NCI-H460 (cell line): ENCODE results near the gene YIF1B. TPM values are rescaled to one million over a fixed set of nuclear protein-coding genes. Genes with fewer than 3 reads are reported as not detected.
A peak's percentile ranks its signal among the peaks of the same experiment; 100 is the strongest.

Source experiments
- DNase-seq: peaks from one replicate; pipeline ENCODE4 v3.0.0-alpha.2; 2016; ENCODE audit warnings: low read depth; ENCODE audit errors: extremely low read depth
- total RNA-seq: library from RNA; depleted of rRNA; stranded (reverse); fragments of >200 nt; shearing (Covaris generic); gene quantifications from 2 replicates; pipeline ENCODE4 v1.2.3, GENCODE V29; 2014

The YIF1B gene
- total RNA-seq, 1 experiment from 2014 or later = 35.9 TPM

- DNase-seq = no peak
Measured at GRCh38 chr19:38306236-38306635, 9.5 kb downstream of the YIF1B start.

GRCh38 chr19:38304866-38305429, 10.8 kb downstream of the YIF1B start:
- DNase-seq = peak; percentile 93

GRCh38 chr19:38304352-38304865, 11.3 kb downstream of the YIF1B start:
- no peak for DNase-seq

DNA sequence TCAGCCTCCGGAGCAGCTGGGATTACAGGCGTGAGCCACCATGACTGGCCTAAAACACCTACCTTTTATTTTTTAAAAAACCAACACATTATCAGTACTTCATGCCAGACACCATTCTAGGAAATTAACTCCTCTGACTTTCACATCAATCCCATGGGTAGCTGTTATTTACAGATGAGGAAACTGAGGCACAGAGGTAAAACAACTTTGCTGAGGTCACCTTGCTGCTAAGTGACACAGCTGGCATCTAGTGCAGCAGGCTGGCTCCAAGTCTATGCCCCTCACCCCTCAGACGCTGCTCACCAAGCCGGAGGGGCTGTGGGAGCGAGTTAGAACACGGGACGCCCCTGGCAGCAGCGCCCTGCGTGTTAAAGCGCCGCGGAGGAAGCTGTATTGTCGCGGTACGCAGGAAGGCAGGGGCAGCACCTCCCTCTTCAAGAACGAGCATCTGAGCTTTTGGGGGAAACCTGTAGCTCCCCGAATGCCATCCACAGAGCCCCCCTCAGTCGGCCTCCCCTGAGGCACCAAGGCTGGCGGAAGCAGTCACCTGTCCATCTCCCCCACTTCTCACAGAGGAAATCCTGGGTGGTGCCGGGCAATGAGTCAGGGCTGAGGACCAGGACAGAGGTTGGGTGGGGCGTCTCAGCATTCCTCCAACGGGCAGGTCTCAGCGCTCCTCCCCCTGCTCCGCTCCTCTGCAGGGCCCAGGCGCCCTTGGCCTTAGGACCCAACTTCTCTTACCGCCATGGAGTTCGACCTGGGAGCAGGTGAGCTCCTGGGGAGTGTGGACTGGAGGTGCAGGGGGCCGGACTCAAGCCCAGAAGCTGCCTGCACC, 12.0 kb downstream of the YIF1B start, which contains the start of gene C19orf33:
C19orf33 (plus strand) TSS at position 735 of the 835 bp plus-strand sequence; CDS start at position 746, 11 bp downstream.
- DNase-seq = peak; percentile 78

DNA sequence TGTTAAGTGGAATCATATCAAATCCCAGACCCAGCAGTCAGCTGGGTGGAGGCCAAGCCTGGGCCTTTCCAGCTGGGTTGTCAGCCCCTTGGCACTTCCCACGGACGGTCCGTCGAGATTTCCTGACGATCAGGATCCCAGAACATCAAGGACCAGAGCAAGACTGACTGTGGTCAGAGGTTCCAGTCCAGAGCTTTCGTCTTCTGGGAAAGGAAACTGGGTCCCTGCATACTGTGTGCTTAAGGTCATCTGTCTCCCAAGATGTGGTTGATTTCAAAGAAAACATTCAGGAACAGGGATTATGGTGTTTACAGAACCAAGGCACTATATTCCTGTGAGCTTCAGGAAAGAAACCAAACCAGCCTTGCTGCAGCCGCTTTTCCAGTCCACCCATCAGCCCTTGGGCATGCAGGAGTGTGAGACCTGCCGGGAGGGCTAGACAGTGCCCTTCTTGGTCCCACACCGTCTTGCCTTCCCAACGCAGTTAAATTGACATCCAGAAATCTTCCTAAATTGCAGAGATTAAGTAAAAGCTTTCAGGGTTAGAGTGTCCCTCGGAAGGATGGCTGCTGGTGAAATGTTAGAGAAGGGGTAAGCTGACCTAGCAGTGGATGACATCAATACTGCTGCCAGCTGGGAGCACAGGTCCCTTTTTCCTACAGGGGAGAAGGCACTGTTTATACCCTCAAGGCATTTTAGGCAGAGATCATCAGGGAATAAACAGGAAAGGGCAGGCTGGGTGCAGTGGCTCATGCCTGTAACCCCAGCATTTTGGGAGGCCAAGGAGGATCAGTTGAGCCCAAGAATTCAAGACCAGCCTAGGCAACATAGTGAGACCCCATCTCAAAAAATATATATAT, 16.7 kb downstream of the YIF1B start:
- DNase-seq = no peak

GRCh38 chr19:38294090-38294489, 21.7 kb downstream of the YIF1B start:
- no peak for DNase-seq

- no peak for DNase-seq
Measured at GRCh38 chr19:38293281-38293680, 22.5 kb downstream of the YIF1B start.

DNA sequence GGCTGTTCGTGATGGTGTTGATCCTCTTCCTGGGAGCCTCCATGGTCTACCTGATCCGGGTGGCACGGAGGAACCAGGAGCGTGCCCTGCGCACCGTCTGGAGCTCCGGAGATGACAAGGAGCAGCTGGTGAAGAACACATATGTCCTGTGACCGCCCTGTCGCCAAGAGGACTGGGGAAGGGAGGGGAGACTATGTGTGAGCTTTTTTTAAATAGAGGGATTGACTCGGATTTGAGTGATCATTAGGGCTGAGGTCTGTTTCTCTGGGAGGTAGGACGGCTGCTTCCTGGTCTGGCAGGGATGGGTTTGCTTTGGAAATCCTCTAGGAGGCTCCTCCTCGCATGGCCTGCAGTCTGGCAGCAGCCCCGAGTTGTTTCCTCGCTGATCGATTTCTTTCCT, 23.9 kb downstream of the YIF1B start:
- no peak for DNase-seq

GRCh38 chr19:38290631-38291147, 25.1 kb downstream of the YIF1B start:
- no peak for DNase-seq

DNA sequence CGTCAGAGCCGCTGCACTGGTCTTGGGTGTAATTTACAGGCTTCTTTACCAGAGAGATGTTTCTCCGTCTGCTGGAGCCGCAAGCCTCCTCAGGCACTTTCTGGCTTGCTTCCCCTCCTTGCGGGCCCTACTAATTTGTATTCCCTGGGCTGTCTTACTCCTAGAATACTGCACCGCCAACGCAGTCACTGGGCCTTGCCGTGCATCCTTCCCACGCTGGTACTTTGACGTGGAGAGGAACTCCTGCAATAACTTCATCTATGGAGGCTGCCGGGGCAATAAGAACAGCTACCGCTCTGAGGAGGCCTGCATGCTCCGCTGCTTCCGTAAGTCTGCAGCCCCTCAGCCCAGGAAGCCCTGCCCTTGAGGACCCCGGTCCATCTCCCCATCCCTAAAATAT, 25.8 kb downstream of the YIF1B start:
- no peak for DNase-seq

DNA sequence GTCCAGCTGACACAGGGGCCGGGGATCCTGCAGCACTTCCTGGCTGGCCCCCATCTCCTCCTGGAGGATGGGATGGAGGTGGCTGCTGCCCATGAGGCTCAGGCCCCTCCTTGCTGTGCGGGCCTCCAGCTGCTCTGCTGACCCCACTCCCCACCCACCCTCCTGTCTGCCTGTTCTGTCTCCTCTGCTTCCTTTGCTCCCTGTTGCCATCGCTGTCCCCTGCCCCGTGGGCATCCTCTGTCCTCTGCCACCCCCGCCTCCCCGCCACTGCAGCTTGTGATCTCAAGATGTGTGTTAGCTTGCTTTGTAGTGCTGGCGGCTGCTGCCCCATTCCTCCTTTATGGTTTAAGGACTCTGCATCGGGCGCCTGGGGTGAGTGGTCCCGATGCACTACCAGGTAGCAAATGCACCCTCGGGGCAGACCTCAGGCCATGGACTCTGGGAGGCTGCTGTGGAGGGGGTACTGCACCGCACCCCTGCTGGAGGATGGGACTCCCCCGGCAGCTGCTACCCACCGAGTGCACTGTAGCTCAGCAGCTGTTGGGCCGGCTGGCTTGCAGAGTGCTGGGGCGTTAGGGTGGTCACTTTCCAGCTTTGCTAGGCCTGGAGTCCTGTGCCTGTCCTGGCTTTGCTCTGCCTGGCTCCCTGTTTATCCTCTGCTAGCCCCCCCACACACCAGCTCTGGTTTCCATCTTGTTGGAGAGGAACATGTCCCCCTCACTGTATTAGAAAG, 27.5 kb downstream of the YIF1B start:
- DNase-seq = no peak

GRCh38 chr19:38287604-38288003, 28.1 kb downstream of the YIF1B start:
- DNase-seq = no peak

DNA sequence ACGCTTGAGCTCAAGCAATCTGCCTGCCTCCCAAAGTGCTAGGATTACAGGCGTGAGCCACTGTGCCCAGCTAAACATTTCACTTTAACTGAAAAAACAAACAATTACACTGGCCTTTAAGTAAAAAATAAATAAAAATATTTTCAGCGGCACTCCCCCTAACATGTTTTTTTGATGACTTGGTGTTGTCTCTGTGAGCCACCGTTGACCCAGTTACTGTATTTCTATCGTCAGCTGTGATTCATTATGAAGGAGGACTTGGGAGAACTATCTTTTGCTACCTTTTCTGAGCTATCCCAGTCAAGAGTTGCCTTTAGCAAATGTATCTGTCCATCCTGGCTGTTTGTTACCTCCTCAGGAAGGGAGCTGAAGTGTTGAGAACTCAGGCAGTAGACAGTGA, 30.2 kb downstream of the YIF1B start:
- no peak for DNase-seq

GRCh38 chr19:38284422-38284821, 31.3 kb downstream of the YIF1B start:
- DNase-seq = no peak

DNA sequence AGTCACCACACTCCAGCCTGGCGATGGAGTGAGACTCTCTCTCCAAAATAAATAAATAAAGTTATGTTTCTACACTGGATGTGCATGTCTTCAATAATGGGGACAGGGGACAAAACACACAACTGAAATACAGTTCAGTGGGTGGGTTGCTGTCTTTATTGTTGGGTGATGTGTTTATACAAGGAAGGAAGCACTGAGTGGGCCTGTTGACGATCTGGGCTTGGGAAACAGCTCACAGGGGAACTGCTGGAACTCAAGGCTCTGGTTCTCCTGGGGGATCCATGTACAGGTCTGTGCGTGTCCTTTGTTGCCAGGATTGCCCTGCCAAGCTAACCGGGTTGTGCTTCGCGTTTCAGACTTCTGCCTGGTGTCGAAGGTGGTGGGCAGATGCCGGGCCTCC, 32.5 kb downstream of the YIF1B start:
- no peak for DNase-seq

DNA sequence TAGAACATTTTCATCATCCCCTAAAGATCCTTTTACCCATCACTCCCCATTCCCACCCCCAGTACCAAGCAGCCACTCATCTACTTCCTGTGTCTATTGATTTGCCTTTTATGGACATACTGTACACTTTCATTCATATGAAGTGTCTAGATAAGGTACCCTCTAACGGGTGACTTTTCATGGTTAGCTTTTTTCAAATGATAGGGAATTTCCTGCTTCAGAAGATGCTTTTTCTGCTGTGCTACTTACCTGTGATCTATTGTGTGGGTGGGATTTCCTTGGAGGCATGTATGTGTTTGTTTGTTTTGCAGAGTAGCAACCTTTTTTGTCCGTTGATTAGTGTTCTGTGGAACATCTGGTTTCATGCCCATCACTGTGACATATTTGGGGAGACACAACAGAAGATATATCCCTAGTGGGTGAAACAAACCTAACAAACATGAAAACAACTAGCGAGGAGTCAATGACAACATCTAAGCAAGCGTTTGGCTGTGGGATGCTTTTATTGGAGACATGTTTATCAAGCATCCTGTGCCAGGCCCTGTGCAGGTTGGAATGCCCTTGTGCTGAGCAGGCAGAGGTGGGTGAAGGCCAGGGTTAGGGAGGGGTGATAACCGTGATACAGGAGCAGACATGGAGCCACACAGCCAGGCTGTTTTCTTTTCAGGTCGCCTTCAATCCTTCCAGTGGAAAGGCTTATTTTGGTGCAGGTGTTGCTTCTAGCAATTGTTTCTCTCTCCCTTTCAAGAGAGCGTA, 33.8 kb downstream of the YIF1B start:
- DNase-seq = no peak

- DNase-seq = no peak
Measured at GRCh38 chr19:38280030-38280921, 35.5 kb downstream of the YIF1B start.

- DNase-seq = no peak
Measured at GRCh38 chr19:38278751-38279150, 37.0 kb downstream of the YIF1B start.
